GM21381 (cell line): Measurements from ENCODE around the gene PPTC7.

Experiments used
- ATAC-seq: cut with Tn5 transposase; IDR thresholded peaks from one replicate; pipeline ENCODE4 v1.9.1; 2021; ENCODE audit warnings: mild to moderate bottlenecking, moderate library complexity; ENCODE audit not compliant: unreplicated experiment

The PPTC7 gene

GRCh38 chr12:110498984-110499706, 84.0 kb downstream of the PPTC7 start:
- ATAC-seq, result no peak
